Activated naive CD8-positive, alpha-beta T cell (primary cell): ENCODE data around the gene CDK5RAP2.
"Not testable (repeated sequence)": the region's sequence is repeated elsewhere in the genome, so short reads cannot be mapped to it uniquely, and the experiment has no call there.

Experiments
- H3K27ac Mint-ChIP-seq: one replicate; pipeline ENCODE4 v1.8.0; 2021; ENCODE audit warnings: mixed read lengths
- H3K27me3 Mint-ChIP-seq: one replicate; pipeline ENCODE4 v1.8.0; 2021; ENCODE audit warnings: mixed read lengths
- H3K36me3 Mint-ChIP-seq: one replicate; pipeline ENCODE4 v1.8.0; 2021; ENCODE audit warnings: mixed read lengths
- H3K4me1 Mint-ChIP-seq: one replicate; pipeline ENCODE4 v1.8.0; 2021; ENCODE audit warnings: low read depth, mixed read lengths
- H3K4me3 Mint-ChIP-seq: one replicate; pipeline ENCODE4 v1.8.0; 2021; ENCODE audit warnings: mild to moderate bottlenecking, mixed read lengths
- H3K9me3 Mint-ChIP-seq: one replicate; pipeline ENCODE4 v1.8.0; 2021; ENCODE audit warnings: low read depth, mixed read lengths

Gene CDK5RAP2

DNA sequence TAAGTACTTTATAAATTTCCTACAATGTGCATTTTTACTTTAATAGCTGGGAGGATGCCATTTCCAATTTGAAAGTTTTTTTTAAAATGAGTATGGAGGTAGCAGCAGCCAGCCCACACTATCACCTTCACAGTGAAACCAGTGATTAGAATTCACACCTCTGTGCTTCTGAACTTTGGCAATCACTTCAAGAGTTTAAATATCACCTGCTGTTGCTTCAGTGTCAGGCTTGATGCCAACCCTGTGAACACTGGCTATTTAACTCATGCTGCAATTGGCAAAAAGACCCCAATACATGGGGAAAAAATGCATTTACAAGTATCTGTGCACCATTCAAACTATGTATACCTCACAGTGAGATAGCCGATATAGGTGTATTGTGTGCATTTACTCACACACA, 57.4 kb downstream of the CDK5RAP2 start:
- no peaks in the 10 kb centered on the region for H3K9me3 Mint-ChIP-seq
- H3K4me1 Mint-ChIP-seq, result no peaks in the 10 kb centered on the region
- no peak overlapping the region for H3K4me3 Mint-ChIP-seq
- H3K36me3 Mint-ChIP-seq, result peaks cover 41% of the 10 kb centered on the region
- no peaks in the 10 kb centered on the region for H3K27me3 Mint-ChIP-seq
- H3K27ac Mint-ChIP-seq, result no peak overlapping the region

DNA sequence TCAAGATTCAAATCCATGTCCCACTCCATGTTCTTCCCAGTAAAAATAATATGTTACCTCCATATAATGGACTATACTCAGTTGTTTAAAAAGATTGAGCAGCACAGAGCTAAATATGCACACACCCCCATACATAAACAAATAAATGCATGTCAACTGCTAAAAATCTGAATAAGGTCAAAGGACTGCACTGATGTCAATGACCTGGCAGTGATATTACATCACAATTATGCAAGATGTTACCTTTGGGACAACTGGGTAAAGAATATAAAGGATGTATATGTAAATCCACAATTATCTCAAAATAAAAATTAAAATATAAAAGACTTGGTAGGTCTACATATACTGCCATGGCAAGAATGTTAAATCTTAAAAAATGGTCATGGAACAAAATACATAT, 57.9 kb downstream of the CDK5RAP2 start:
- Mint-ChIP-seq H3K27me3 (no peaks in the 10 kb centered on the region), H3K27ac (no peak overlapping the region), H3K36me3 (peaks cover 43% of the 10 kb centered on the region), H3K9me3 (no peaks in the 10 kb centered on the region), H3K4me3 (no peak overlapping the region), H3K4me1 (no peaks in the 10 kb centered on the region)

DNA sequence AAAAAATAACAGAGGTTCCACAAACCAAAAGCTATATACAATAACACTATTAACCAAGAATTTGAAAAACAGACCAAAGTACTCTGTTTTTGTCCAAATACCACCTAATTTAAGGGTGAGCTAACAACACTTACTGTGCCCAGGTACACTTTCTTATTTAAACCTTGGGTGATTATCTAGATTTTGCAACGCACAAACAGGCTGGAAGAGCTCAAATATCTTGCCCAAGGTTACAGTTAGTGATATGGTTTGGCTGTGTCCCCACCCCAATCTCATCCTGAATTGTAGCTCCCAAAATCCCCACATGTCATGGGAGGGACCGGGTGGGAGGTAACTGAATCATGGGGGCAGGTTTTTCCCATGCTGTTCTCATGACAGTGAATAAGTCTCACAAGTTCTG, 58.9 kb downstream of the CDK5RAP2 start:
- no peaks in the 10 kb centered on the region for H3K9me3 Mint-ChIP-seq
- H3K27ac Mint-ChIP-seq, result no peak overlapping the region
- H3K4me1 Mint-ChIP-seq, result no peaks in the 10 kb centered on the region
- H3K36me3 Mint-ChIP-seq, result peaks cover 40% of the 10 kb centered on the region
- no peak overlapping the region for H3K4me3 Mint-ChIP-seq
- H3K27me3 Mint-ChIP-seq, result no peaks in the 10 kb centered on the region

- not testable (repeated sequence) for H3K4me1 Mint-ChIP-seq
Observed at GRCh38 chr9:120515996-120516395, 64.0 kb downstream of the CDK5RAP2 start.

DNA sequence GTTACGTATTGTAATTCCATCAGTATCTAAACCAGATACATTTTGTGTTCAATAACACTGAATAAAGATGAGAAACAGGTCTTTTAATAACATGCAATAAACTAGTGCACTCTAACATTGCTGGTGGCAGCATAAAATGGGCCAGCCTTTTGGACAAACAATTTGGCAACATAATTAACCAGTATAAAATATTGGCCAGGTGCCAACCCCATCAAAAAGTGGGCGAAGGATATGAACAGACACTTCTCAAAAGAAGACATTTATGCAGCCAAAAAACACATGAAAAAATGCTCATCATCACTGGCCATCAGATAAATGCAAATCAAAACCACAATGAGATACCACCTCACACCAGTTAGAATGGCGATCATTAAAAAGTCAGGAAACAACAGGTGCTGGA, 64.5 kb downstream of the CDK5RAP2 start:
- H3K27ac Mint-ChIP-seq, H3K9me3 Mint-ChIP-seq, H3K4me3 Mint-ChIP-seq, H3K27me3 Mint-ChIP-seq, H3K4me1 Mint-ChIP-seq: not testable (repeated sequence)
- H3K36me3 Mint-ChIP-seq, result peaks cover 58% of the 10 kb centered on the region

More at GRCh38 chr9:120515996-120516395, 64.0 kb downstream of the CDK5RAP2 start:
- H3K27me3 Mint-ChIP-seq, H3K27ac Mint-ChIP-seq, H3K9me3 Mint-ChIP-seq, H3K4me3 Mint-ChIP-seq: not testable (repeated sequence)
- peaks cover 56% of the 10 kb centered on the region for H3K36me3 Mint-ChIP-seq

DNA sequence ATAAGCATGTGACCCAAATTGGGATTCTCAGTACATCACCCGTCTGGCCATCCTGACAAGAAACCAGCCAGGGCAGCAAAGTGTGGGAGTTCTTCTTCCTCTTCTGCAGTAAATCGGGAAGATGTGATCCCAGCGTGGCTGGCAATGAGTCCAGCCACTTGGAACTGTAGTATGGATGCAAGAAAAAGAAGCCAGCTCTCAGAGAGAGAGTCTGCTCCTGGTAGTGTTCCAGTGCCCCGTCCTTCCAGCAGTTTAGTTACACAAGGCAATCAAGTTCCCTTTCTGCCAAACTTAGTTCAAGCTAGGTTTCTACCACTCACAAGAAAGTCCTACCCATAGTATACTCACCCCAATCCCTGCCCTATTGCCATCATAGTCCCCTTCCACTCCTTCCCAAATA, 65.6 kb downstream of the CDK5RAP2 start:
- Mint-ChIP-seq H3K9me3 (no peaks in the 10 kb centered on the region), H3K36me3 (peaks cover 60% of the 10 kb centered on the region), H3K27me3 (no peaks in the 10 kb centered on the region), H3K4me1 (no peaks in the 10 kb centered on the region), H3K4me3 (no peak overlapping the region), H3K27ac (no peak overlapping the region)

DNA sequence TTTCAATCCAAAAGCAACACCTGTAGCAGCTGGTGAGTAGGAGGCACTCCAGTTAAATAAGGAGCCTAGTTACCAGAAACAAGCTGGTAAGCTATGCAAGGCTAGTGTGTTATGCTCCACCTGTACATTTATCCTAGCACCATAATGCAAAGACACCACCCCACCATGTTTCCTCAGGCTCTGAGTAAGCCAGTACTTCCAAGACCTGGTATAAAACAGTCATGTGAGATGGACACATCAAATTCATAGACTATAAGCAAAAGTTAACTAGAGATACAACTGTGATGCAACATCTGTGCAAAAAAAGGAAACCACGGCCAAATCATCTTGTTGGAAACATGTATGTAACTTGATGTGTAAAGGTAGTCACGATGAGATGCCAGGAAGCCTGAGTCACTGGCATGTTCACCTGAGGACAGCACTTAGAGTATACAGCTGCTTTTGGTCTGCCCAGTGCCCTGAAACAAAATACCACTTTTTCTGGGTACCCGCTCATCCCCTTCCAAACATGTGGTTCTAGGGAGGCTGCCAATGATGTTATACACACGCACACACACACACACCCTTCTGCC, 66.1 kb downstream of the CDK5RAP2 start:
- Mint-ChIP-seq H3K36me3 (peaks cover 64% of the 10 kb centered on the region), H3K27me3 (no peaks in the 10 kb centered on the region), H3K4me1 (no peaks in the 10 kb centered on the region), H3K9me3 (no peaks in the 10 kb centered on the region), H3K27ac (no peak overlapping the region), H3K4me3 (no peak overlapping the region)

DNA sequence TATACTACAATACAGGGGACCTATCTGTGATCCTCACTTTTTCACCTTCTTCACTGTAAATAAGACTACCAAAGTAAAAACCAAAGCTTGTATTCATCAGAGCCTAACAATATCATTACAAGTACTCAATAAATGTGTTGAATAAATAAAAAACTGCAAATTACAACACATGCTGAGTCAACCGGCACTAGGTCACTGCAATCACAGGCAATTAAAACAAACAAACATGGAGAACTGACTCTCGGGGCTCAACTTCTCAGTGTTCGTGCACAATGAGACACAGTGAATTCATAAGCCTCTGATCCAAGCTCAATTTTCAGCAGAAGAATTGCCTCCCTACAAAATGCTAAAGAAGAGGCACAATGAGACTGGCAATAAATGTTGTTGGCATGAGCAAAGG, 69.2 kb downstream of the CDK5RAP2 start:
- Mint-ChIP-seq H3K4me1 (no peaks in the 10 kb centered on the region), H3K36me3 (peaks cover 67% of the 10 kb centered on the region), H3K27me3 (no peaks in the 10 kb centered on the region), H3K4me3 (no peak overlapping the region), H3K27ac (no peak overlapping the region), H3K9me3 (peaks cover 6% of the 10 kb centered on the region)

- Mint-ChIP-seq H3K27me3 (no peaks in the 10 kb centered on the region), H3K27ac (no peak overlapping the region), H3K4me3 (no peak overlapping the region), H3K4me1 (no peaks in the 10 kb centered on the region), H3K36me3 (peaks cover 68% of the 10 kb centered on the region), H3K9me3 (peaks cover 6% of the 10 kb centered on the region)
Observed at GRCh38 chr9:120507936-120508510, 71.9 kb downstream of the CDK5RAP2 start.

DNA sequence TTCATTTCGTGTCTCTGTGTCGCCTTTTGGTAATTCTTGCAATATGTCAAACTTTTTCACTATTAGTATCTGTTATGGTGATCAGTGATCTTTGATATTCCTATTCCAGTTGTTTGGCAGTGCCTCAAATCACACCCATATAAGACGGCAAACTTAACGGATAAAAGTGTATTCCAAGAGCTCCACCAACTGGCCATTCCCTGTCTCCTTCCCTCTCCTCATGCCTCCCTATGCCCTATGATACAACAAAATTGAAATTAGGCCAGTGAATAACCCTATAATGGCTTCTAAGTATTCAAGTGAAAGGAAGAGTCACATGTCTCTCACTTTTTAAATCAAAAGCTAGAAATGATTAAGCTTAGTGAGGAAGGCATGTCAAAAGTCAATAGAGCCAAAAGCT, 74.8 kb downstream of the CDK5RAP2 start:
- H3K4me1 Mint-ChIP-seq, result peaks cover 3% of the 10 kb centered on the region
- H3K9me3 Mint-ChIP-seq, result peaks cover 6% of the 10 kb centered on the region
- H3K36me3 Mint-ChIP-seq, result peaks cover 61% of the 10 kb centered on the region
- no peaks in the 10 kb centered on the region for H3K27me3 Mint-ChIP-seq
- H3K4me3 Mint-ChIP-seq, result no peak overlapping the region
- no peak overlapping the region for H3K27ac Mint-ChIP-seq

DNA sequence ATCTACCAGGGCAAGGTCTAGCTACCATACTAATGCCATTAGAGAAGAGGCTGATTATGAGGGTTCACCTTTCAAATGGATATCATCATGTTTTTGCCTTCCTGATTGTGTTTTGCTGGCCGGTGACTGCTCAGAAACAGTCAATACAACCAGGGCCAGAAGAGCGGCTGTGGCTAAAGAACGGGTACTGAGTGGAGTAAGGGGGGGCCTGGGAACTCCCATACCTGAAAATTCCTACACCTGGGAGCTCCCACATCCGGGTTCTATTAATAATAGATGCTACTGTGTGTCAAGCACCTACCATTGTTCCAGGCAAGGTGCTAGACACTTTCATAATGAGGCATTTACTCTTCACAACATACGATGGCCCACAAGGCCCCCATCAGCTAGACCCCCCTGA, 79.2 kb downstream of the CDK5RAP2 start:
- Mint-ChIP-seq H3K27ac (no peak overlapping the region), H3K4me3 (no peak overlapping the region), H3K27me3 (no peaks in the 10 kb centered on the region), H3K9me3 (no peaks in the 10 kb centered on the region), H3K36me3 (peaks cover 40% of the 10 kb centered on the region), H3K4me1 (peaks cover 3% of the 10 kb centered on the region)

- peaks cover 28% of the 10 kb centered on the region for H3K36me3 Mint-ChIP-seq
- not testable (repeated sequence) for H3K27ac Mint-ChIP-seq, H3K4me3 Mint-ChIP-seq, H3K27me3 Mint-ChIP-seq, H3K4me1 Mint-ChIP-seq, H3K9me3 Mint-ChIP-seq
Observed at GRCh38 chr9:120497865-120498264, 82.1 kb downstream of the CDK5RAP2 start.

DNA sequence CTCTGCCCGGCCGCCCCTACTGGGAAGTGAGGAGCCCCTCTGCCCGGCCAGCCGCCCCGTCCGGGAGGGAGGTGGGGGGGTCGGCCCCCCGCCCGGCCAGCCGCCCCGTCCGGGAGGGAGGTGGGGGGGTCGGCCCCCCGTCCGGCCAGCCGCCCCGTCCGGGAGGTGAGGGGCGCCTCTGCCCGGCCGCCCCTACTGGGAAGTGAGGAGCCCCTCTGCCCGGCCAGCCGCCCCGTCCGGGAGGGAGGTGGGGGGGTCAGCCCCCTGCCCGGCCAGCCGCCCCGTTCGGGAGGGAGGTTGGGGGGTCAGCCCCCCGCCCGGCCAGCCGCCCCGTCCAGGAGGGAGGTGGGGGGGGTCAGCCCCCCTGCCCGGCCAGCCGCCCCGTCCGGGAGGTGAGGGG, 83.5 kb downstream of the CDK5RAP2 start:
- peaks cover 24% of the 10 kb centered on the region for H3K36me3 Mint-ChIP-seq
- H3K4me1 Mint-ChIP-seq, H3K9me3 Mint-ChIP-seq, H3K4me3 Mint-ChIP-seq, H3K27ac Mint-ChIP-seq, H3K27me3 Mint-ChIP-seq: not testable (repeated sequence)

DNA sequence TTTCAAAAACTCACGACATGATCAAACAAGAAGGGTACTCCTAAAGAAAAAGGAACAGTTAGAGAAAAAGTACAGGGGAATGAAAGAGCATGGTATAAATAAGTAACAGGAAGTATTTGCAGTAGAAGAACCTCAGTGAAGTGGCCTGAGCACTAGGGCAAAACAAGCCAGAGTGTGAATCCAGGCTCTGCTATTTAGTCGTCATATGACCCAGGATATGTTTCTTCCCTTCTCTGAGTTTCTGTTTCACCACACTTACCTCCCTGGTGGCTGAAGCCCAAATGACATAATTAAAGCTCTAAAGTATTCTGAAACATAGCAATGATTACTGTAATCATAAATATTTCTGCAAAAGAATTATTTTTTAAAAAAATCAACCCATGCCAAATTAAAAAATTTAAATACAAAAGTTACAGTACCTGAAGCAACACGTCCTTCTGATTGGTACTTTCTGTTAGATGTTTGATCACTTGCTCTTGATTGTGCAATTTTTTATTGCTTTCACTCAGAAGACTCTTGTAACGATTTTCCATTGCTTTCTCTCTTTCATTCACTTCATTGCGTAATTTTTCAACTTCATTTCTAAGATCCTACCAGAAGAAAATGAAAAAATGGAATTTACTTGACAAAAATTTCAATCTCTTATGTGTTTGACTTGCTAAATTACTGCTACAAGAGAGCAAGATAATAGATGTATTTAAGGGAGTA, 88.9 kb downstream of the CDK5RAP2 start:
- H3K4me3 Mint-ChIP-seq, result no peak overlapping the region
- no peaks in the 10 kb centered on the region for H3K9me3 Mint-ChIP-seq
- no peak overlapping the region for H3K27ac Mint-ChIP-seq
- H3K27me3 Mint-ChIP-seq, result no peaks in the 10 kb centered on the region
- H3K4me1 Mint-ChIP-seq, result peaks cover 2% of the 10 kb centered on the region
- peaks cover 28% of the 10 kb centered on the region for H3K36me3 Mint-ChIP-seq

DNA sequence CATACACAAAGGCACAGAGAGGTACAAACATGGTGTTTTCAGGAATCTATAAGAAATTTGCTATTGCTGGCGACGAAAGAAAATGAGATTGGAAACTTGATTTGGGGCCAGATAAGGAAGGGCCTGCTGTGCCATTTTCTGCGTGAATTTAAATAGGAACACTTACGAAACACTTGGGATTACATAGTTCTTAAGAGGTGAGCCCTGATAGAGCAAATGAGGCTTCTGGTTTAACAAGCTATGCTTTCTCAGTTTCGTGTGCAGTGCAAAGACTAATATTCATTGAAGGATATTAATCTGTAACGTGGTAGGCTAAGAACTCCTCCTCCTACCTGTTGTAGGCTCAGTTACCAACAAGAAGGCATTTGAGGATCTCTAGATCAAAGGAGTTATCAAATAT, 93.1 kb downstream of the CDK5RAP2 start:
- no peak overlapping the region for H3K27ac Mint-ChIP-seq
- H3K36me3 Mint-ChIP-seq, result peaks cover 28% of the 10 kb centered on the region

DNA sequence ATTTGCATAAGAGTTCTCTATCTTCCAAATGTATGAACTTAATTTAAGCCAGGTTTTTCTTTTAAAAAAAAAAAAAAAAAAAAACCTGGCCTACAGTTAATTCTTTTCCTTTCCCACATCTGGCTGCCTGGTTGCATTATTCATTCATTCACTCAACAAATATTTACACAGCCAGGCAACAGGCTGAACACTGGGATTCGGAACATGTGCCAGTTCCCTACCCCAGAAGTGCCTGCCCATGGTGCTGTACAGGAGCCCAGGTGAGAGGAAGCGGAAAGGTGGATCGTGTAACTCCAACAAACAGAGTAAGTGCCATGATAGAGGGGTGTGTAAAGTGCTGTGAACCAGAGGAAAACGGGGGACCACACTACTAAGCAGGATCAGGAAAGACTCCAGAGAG, 93.6 kb downstream of the CDK5RAP2 start:
- H3K9me3 Mint-ChIP-seq, result no peaks in the 10 kb centered on the region
- H3K36me3 Mint-ChIP-seq, result peaks cover 25% of the 10 kb centered on the region
- H3K27me3 Mint-ChIP-seq, result no peaks in the 10 kb centered on the region
- H3K4me3 Mint-ChIP-seq, result no peak overlapping the region
- H3K4me1 Mint-ChIP-seq, result no peaks in the 10 kb centered on the region
- no peak overlapping the region for H3K27ac Mint-ChIP-seq

More for the DNA sequence above, 93.1 kb downstream of the CDK5RAP2 start:
- H3K27me3 Mint-ChIP-seq, result no peaks in the 10 kb centered on the region
- H3K9me3 Mint-ChIP-seq, result no peaks in the 10 kb centered on the region
- H3K4me3 Mint-ChIP-seq, result no peak overlapping the region
- H3K4me1 Mint-ChIP-seq, result no peaks in the 10 kb centered on the region
